Measurements from ENCODE around the gene CKM.
"Not testable (repeated sequence)": the region's sequence is repeated elsewhere in the genome, so short reads cannot be mapped to it uniquely, and the experiment has no call there.

The CKM gene

GRCh38 chr19:45280471-45280961 lies 42.2 kb downstream of the CKM start:
- no peak for DNase-seq

- DNase-seq = no peak
Measured at GRCh38 chr19:45279587-45280192, 43.0 kb downstream of the CKM start.

- DNase-seq = no peak
Measured at GRCh38 chr19:45278087-45278486, 44.6 kb downstream of the CKM start.

GRCh38 chr19:45276284-45276687 lies 46.4 kb downstream of the CKM start:
- DNase-seq = no peak

- no peak for DNase-seq
Measured at GRCh38 chr19:45275370-45275971, 47.2 kb downstream of the CKM start.

GRCh38 chr19:45273521-45273855 lies 49.2 kb downstream of the CKM start:
- DNase-seq = no peak

- DNase-seq = no peak
Measured at GRCh38 chr19:45271735-45272108, 51.0 kb downstream of the CKM start.

GRCh38 chr19:45271098-45271734 lies 51.5 kb downstream of the CKM start:
- DNase-seq = no peak

GRCh38 chr19:45269939-45270338 lies 52.7 kb downstream of the CKM start:
- not testable (repeated sequence) for DNase-seq

- no peak for DNase-seq
Measured at GRCh38 chr19:45267296-45267695, 55.4 kb downstream of the CKM start.

GRCh38 chr19:45265375-45265774 lies 57.3 kb downstream of the CKM start:
- no peak for DNase-seq

- DNase-seq = no peak
Measured at GRCh38 chr19:45264781-45265317, 57.8 kb downstream of the CKM start.

- DNase-seq = no peak
Measured at GRCh38 chr19:45263013-45263412, 59.7 kb downstream of the CKM start.

GRCh38 chr19:45262570-45262969 lies 60.1 kb downstream of the CKM start:
- DNase-seq = no peak

- DNase-seq = no peak
Measured at GRCh38 chr19:45258862-45259261, 63.8 kb downstream of the CKM start.

- DNase-seq = no peak
Measured at GRCh38 chr19:45256836-45257235, 65.8 kb downstream of the CKM start.
